Fibroblast of skin of abdomen (primary cell): ENCODE results near the gene EYA3.

Experiments
- DNase-seq: peaks from one replicate; pipeline ENCODE4 v3.0.0-alpha.2; 2013

The EYA3 gene

GRCh38 chr1:27967106-27967883 lies 121.1 kb downstream of the EYA3 start:
- no peak for DNase-seq

- no peak for DNase-seq
These were observed 121.9 kb downstream of the EYA3 start for GRCh38 chr1:27966402-27967105.

- no peak for DNase-seq
These were observed 125.0 kb downstream of the EYA3 start for GRCh38 chr1:27963393-27963792.

- no peak for DNase-seq
These were observed 126.7 kb downstream of the EYA3 start for GRCh38 chr1:27961646-27962221.

- DNase-seq = no peak
These were observed 127.4 kb downstream of the EYA3 start for GRCh38 chr1:27960762-27961645.

- peak; percentile 78 for DNase-seq
These were observed 128.4 kb downstream of the EYA3 start, which contains the start of gene XKR8 for GRCh38 chr1:27959792-27960603. XKR8 (plus strand) TSS chr1:27959973; CDS start chr1:27960070, 97 bp downstream.

- DNase-seq = no peak
These were observed 129.9 kb downstream of the EYA3 start for GRCh38 chr1:27958513-27958912.

- DNase-seq = no peak
These were observed 130.8 kb downstream of the EYA3 start for GRCh38 chr1:27957655-27958054.

GRCh38 chr1:27956761-27957160 lies 131.6 kb downstream of the EYA3 start:
- DNase-seq = no peak

- DNase-seq = no peak
These were observed 133.3 kb downstream of the EYA3 start for GRCh38 chr1:27955076-27955475.

- no peak for DNase-seq
These were observed 134.2 kb downstream of the EYA3 start for GRCh38 chr1:27954186-27954585.

- no peak for DNase-seq
These were observed 136.3 kb downstream of the EYA3 start for GRCh38 chr1:27952147-27952546.

GRCh38 chr1:27951396-27951795 lies 137.0 kb downstream of the EYA3 start:
- no peak for DNase-seq

- DNase-seq = no peak
These were observed 139.4 kb downstream of the EYA3 start for GRCh38 chr1:27949027-27949426.

- no peak for DNase-seq
These were observed 143.4 kb downstream of the EYA3 start for GRCh38 chr1:27945020-27945419.

- DNase-seq = no peak
These were observed 146.5 kb downstream of the EYA3 start for GRCh38 chr1:27941671-27942540.

- DNase-seq = no peak
These were observed 147.4 kb downstream of the EYA3 start for GRCh38 chr1:27940870-27941560.

- peak; percentile 17 for DNase-seq
These were observed 148.1 kb downstream of the EYA3 start for GRCh38 chr1:27940297-27940696.

GRCh38 chr1:27938488-27938887 lies 149.9 kb downstream of the EYA3 start:
- DNase-seq = no peak

GRCh38 chr1:27937524-27937836 lies 150.9 kb downstream of the EYA3 start:
- no peak for DNase-seq
